Stomach (tissue), 4 donors: Measurements from ENCODE around the gene SAXO1.

Experiments used
- EP300 ChIP-seq: sonication (generic); formaldehyde crosslinking; IDR thresholded peaks from one replicate; pipeline ENCODE4 v1.6.1; 2017; ENCODE audit warnings: antibody characterized with exemption
- POLR2A ChIP-seq, 4 donors: fragments of 450-650 bp; IDR thresholded peaks; one replicate each; pipeline ENCODE4 v1.6.1; 2016; ENCODE audit warnings: antibody characterized with exemption in 4 of 4, control low read depth in 2 of 4, mild to moderate bottlenecking in 1 of 4, moderate library complexity in 1 of 4
- POLR2AphosphoS5 ChIP-seq, 3 donors: sonication (generic); formaldehyde crosslinking; IDR thresholded peaks; one replicate each; pipeline ENCODE4 v1.6.1; 2016; ENCODE audit warnings: antibody characterized with exemption in 3 of 3
- TF ChIP-seq, protein P1 (sequence below), 7 experiments: fragments of 450-650 bp in 4 of 7; fragments of 200-600 bp in 3 of 7; sonication (generic) in 3 of 7; IDR thresholded peaks; one replicate each; pipeline ENCODE4 v1.5.1; 2016 to 2019; ENCODE audit warnings: antibody characterized with exemption in 7 of 7, control low read depth in 2 of 7, mild to moderate bottlenecking in 1 of 7

GRCh38 chr9:18979367-18979766 is 53.6 kb downstream of the SAXO1 start:
- TF ChIP-seq, protein P1, sequence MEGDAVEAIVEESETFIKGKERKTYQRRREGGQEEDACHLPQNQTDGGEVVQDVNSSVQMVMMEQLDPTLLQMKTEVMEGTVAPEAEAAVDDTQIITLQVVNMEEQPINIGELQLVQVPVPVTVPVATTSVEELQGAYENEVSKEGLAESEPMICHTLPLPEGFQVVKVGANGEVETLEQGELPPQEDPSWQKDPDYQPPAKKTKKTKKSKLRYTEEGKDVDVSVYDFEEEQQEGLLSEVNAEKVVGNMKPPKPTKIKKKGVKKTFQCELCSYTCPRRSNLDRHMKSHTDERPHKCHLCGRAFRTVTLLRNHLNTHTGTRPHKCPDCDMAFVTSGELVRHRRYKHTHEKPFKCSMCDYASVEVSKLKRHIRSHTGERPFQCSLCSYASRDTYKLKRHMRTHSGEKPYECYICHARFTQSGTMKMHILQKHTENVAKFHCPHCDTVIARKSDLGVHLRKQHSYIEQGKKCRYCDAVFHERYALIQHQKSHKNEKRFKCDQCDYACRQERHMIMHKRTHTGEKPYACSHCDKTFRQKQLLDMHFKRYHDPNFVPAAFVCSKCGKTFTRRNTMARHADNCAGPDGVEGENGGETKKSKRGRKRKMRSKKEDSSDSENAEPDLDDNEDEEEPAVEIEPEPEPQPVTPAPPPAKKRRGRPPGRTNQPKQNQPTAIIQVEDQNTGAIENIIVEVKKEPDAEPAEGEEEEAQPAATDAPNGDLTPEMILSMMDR (IDR thresholded peaks at IDR 0.05), result no peak
- TF ChIP-seq POLR2AphosphoS5 (IDR thresholded peaks at IDR 0.05) (no peak), EP300 (no peak), POLR2A (IDR thresholded peaks at IDR 0.05) (no peak)
